Dendritic cell treated with granulocyte-macrophage colony-stimulating factor and Interleukin-4, amounts not matched to agents 40 ng/mL and 50 ng/mL, for 4 days (primary cell): ENCODE results near the gene XRCC4.
"Not testable (repeated sequence)": the region's sequence is repeated elsewhere in the genome, so short reads cannot be mapped to it uniquely, and the experiment has no call there.

Experiments
- H3K27ac Mint-ChIP-seq: one replicate; pipeline ENCODE4 v1.8.0; 2022; ENCODE audit warnings: mild to moderate bottlenecking, mixed read lengths
- H3K27me3 Mint-ChIP-seq: one replicate; pipeline ENCODE4 v1.8.0; 2022; ENCODE audit warnings: mild to moderate bottlenecking, mixed read lengths
- H3K36me3 Mint-ChIP-seq: one replicate; pipeline ENCODE4 v1.8.0; 2022; ENCODE audit warnings: low read depth, mixed read lengths
- H3K4me1 Mint-ChIP-seq: one replicate; pipeline ENCODE4 v1.8.0; 2022; ENCODE audit warnings: low read depth, mixed read lengths
- H3K4me3 Mint-ChIP-seq: one replicate; pipeline ENCODE4 v1.8.0; 2022; ENCODE audit warnings: mild to moderate bottlenecking, moderate library complexity, mixed read lengths
- H3K9me3 Mint-ChIP-seq: one replicate; pipeline ENCODE4 v1.8.0; 2022; ENCODE audit warnings: mixed read lengths
- intact Hi-C: fragments of 100-400 bp; cut with micrococcal nuclease; formaldehyde crosslinking; loops from one replicate; pipeline ENCODE4 v1.15.0; 2022

XRCC4 gene

GRCh38 chr5:83354958-83355357 is 277.6 kb downstream of the XRCC4 start:
- Mint-ChIP-seq H3K4me3 (no peak overlapping the region), H3K9me3 (peaks cover 44% of the 10 kb centered on the region), H3K36me3 (peaks cover 25% of the 10 kb centered on the region), H3K27ac (no peak overlapping the region), H3K4me1 (no peaks in the 10 kb centered on the region), H3K27me3 (no peaks in the 10 kb centered on the region)
- intact Hi-C loops: no loop called here

DNA sequence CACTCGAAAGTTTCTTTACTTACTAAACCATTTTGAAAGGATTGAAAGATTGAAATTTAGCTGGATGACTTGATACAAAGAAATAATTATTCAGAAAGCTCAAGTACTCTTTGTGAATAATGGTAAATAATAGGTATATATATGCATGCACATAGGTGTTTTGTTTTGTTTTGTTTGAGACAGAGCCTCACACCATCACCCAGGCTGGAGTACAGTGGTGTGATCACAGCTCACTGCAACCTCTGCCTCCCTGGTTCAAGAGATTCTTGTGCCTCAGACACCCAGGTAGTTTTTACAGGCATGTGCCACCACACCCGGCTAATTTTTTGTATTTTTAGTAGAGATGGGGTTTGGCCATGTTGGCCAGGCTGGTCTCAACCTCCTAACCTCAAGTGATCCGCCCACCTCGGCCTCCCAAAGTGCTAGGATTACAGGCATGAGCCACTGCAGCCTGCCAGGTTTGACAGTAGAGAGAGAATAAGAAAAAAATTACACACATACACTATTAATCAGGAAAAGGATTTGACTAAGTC is 278.2 kb downstream of the XRCC4 start:
- H3K4me1 Mint-ChIP-seq, H3K27ac Mint-ChIP-seq, intact Hi-C loops, H3K4me3 Mint-ChIP-seq, H3K27me3 Mint-ChIP-seq: not testable (repeated sequence)
- peaks cover 43% of the 10 kb centered on the region for H3K9me3 Mint-ChIP-seq
- peaks cover 23% of the 10 kb centered on the region for H3K36me3 Mint-ChIP-seq

DNA sequence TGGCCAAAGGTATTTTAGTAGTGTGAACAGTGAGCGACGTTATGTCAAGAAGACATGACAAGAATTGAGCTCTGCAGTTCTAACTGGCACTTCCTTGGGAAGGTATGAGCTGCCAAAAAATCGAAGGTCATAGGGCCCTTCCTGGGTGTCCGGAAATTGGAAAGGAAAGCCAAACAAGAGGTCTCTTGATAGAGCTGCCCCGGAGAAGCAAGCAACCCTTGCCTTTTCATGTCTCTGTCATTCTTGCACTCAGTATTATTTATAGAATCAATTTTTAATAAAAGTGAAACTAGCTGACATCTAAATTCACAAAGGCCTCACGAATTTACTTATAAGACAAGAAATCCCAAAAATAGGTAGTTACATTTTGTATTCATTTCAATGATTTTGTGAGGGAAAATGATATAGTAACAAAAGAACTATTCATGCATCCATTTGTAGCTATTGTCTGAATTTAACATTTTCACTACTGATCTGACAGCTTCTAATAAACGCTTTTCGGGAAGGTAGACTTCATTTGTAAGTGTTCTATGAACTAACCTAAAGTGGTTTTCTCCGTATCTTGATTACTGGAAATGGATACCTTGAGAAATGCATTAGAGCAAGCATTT is 280.4 kb downstream of the XRCC4 start:
- H3K27me3 Mint-ChIP-seq: no peaks in the 10 kb centered on the region
- H3K4me1 Mint-ChIP-seq: peaks cover 2% of the 10 kb centered on the region
- H3K4me3 Mint-ChIP-seq: no peak overlapping the region
- H3K27ac Mint-ChIP-seq: no peak overlapping the region
- peaks cover 38% of the 10 kb centered on the region for H3K9me3 Mint-ChIP-seq
- peaks cover 18% of the 10 kb centered on the region for H3K36me3 Mint-ChIP-seq
- intact Hi-C loops: no loop called here

GRCh38 chr5:83360573-83360972 is 283.2 kb downstream of the XRCC4 start:
- intact Hi-C loops: loop anchor here (5.0 kb wide), 1 partner anchor 33 kb away; no protein-coding TSS in a partner anchor
- H3K4me1 Mint-ChIP-seq: peaks cover 21% of the 10 kb centered on the region

DNA sequence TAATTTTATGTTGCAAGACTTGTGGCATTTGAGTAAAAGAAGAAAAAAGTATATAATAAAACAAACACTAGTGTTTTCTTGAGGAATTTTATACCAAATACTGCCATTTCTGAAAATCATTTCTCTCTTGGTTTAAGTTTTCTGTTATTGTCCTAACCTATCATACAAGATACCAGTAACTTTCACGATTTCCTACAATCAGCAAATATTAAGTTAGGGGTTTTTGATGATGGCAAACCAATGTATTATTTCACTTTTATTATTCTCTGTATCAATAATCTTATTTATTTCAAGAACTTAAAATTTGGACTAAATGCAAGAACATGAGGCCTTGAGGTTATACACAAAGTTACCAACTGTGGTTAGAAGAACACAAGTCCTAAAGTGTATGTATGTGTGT is 285.2 kb downstream of the XRCC4 start:
- intact Hi-C loops: loop anchor here (5.0 kb wide), 1 partner anchor 35 kb away; no protein-coding TSS in a partner anchor
- Mint-ChIP-seq H3K27ac (peak overlapping the region; percentile 77), H3K27me3 (no peaks in the 10 kb centered on the region), H3K36me3 (peaks cover 13% of the 10 kb centered on the region), H3K4me1 (peaks cover 34% of the 10 kb centered on the region), H3K9me3 (peaks cover 10% of the 10 kb centered on the region), H3K4me3 (no peak overlapping the region)

More at GRCh38 chr5:83360573-83360972, 283.2 kb downstream of the XRCC4 start:
- no peaks in the 10 kb centered on the region for H3K27me3 Mint-ChIP-seq
- peaks cover 17% of the 10 kb centered on the region for H3K9me3 Mint-ChIP-seq
- no peak overlapping the region for H3K27ac Mint-ChIP-seq
- H3K4me3 Mint-ChIP-seq: no peak overlapping the region
- peaks cover 12% of the 10 kb centered on the region for H3K36me3 Mint-ChIP-seq

GRCh38 chr5:83363111-83363885 is 286.0 kb downstream of the XRCC4 start:
- no peaks in the 10 kb centered on the region for H3K27me3 Mint-ChIP-seq
- intact Hi-C loops: loop anchor here (5.0 kb wide), 1 partner anchor 36 kb away; no protein-coding TSS in a partner anchor

GRCh38 chr5:83363886-83364275 is 286.5 kb downstream of the XRCC4 start:
- Mint-ChIP-seq H3K36me3 (peaks cover 13% of the 10 kb centered on the region), H3K4me3 (peak overlapping the region; percentile 33), H3K27me3 (no peaks in the 10 kb centered on the region), H3K9me3 (peaks cover 9% of the 10 kb centered on the region), H3K27ac (peak overlapping the region; percentile 77), H3K4me1 (peaks cover 47% of the 10 kb centered on the region)
- intact Hi-C loops: loop anchor here (5.0 kb wide), 1 partner anchor 37 kb away; no protein-coding TSS in a partner anchor

More at GRCh38 chr5:83363111-83363885, 286.0 kb downstream of the XRCC4 start:
- H3K36me3 Mint-ChIP-seq: peaks cover 13% of the 10 kb centered on the region
- H3K4me3 Mint-ChIP-seq: peak overlapping the region; percentile 33
- peak overlapping the region; percentile 77 for H3K27ac Mint-ChIP-seq
- H3K4me1 Mint-ChIP-seq: peaks cover 41% of the 10 kb centered on the region
- peaks cover 9% of the 10 kb centered on the region for H3K9me3 Mint-ChIP-seq

GRCh38 chr5:83364312-83365299 is 287.3 kb downstream of the XRCC4 start:
- peaks cover 13% of the 10 kb centered on the region for H3K36me3 Mint-ChIP-seq
- H3K4me1 Mint-ChIP-seq: peaks cover 54% of the 10 kb centered on the region
- intact Hi-C loops: loop anchor here (5.0 kb wide), 3 partner anchors 37 to 57 kb away; no protein-coding TSS in a partner anchor
- no peak overlapping the region for H3K27ac Mint-ChIP-seq
- H3K9me3 Mint-ChIP-seq: peaks cover 9% of the 10 kb centered on the region
- no peak overlapping the region for H3K4me3 Mint-ChIP-seq
- H3K27me3 Mint-ChIP-seq: no peaks in the 10 kb centered on the region

DNA sequence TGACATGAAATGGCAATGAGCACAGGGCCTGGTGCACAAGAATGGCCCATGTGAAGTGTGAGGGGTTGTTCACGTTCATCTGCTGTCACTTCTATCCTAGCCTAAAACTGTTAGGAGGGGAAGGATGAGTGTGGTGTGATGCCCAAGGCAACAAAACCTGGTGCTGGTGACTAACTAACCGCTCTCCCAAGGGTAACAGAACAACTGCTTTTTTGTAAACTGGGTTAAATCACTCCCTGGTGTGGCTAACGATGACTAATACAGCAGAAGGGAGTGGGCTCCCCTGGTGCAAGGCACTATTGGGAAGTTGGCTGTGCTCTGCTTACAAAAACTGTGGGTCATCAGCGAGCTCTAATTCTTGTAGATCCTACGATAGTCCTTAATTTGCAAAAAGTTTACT is 291.0 kb downstream of the XRCC4 start:
- intact Hi-C loops: loop anchor here (5.0 kb wide), 2 partner anchors 44 to 61 kb away; no protein-coding TSS in a partner anchor
- Mint-ChIP-seq H3K4me1 (peaks cover 68% of the 10 kb centered on the region), H3K36me3 (peaks cover 7% of the 10 kb centered on the region), H3K27ac (peak overlapping the region; percentile 75), H3K9me3 (no peaks in the 10 kb centered on the region), H3K4me3 (peak overlapping the region; percentile 11), H3K27me3 (no peaks in the 10 kb centered on the region)

- no peaks in the 10 kb centered on the region for H3K27me3 Mint-ChIP-seq
- peak overlapping the region; percentile 75 for H3K27ac Mint-ChIP-seq
- no peaks in the 10 kb centered on the region for H3K9me3 Mint-ChIP-seq
- H3K36me3 Mint-ChIP-seq: peaks cover 7% of the 10 kb centered on the region
- peaks cover 62% of the 10 kb centered on the region for H3K4me1 Mint-ChIP-seq
- no peak overlapping the region for H3K4me3 Mint-ChIP-seq
- intact Hi-C loops: loop anchor here (5.0 kb wide), 2 partner anchors 43 to 62 kb away; no protein-coding TSS in a partner anchor
Observed at GRCh38 chr5:83368835-83369234, 291.5 kb downstream of the XRCC4 start.

- Mint-ChIP-seq H3K36me3 (peaks cover 7% of the 10 kb centered on the region), H3K9me3 (no peaks in the 10 kb centered on the region), H3K27me3 (no peaks in the 10 kb centered on the region), H3K27ac (no peak overlapping the region), H3K4me3 (no peak overlapping the region), H3K4me1 (peaks cover 67% of the 10 kb centered on the region)
- intact Hi-C loops: no loop called here
Observed at GRCh38 chr5:83370957-83371356, 293.6 kb downstream of the XRCC4 start.

DNA sequence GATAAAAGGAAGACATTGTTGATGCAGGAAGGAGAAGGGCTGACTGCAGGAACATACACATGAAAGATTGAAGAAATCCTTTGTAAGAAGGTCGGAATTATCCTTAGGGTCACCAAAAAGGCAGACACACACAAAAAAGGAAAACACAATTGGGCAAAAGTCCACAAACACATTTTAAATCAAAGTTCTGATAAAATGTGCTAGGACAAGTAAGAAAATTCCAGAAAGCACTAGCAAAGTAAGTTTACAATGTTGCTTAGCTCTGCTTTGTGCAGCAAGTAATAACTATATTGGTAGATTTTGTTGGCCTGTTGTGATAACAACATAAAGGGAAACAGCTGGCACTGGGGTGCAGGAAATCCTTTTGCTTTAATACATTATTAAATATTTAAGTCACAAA is 294.4 kb downstream of the XRCC4 start:
- peaks cover 1% of the 10 kb centered on the region for H3K36me3 Mint-ChIP-seq

GRCh38 chr5:83374547-83374946 is 297.2 kb downstream of the XRCC4 start:
- H3K36me3 Mint-ChIP-seq: peaks cover 6% of the 10 kb centered on the region
- H3K4me1 Mint-ChIP-seq: peaks cover 56% of the 10 kb centered on the region
- no peaks in the 10 kb centered on the region for H3K27me3 Mint-ChIP-seq
- no peak overlapping the region for H3K4me3 Mint-ChIP-seq
- peak overlapping the region; percentile 54 for H3K27ac Mint-ChIP-seq
- H3K9me3 Mint-ChIP-seq: no peaks in the 10 kb centered on the region
- intact Hi-C loops: no loop called here

More for the DNA sequence above, 294.4 kb downstream of the XRCC4 start:
- Mint-ChIP-seq H3K9me3 (no peaks in the 10 kb centered on the region), H3K4me1 (peaks cover 62% of the 10 kb centered on the region), H3K27ac (no peak overlapping the region), H3K27me3 (no peaks in the 10 kb centered on the region), H3K4me3 (no peak overlapping the region)
- intact Hi-C loops: no loop called here
